Lower lobe of right lung (tissue), 2 donors: ENCODE results near the gene SRRM3. TPM values are rescaled to one million over a fixed set of nuclear protein-coding genes. Genes with fewer than 3 reads are reported as not detected.

Experiments
- ATAC-seq, 2 donors: fragments of 200-7000 bp; cut with Tn5 transposase; one replicate each; pipeline ENCODE4 v1.9.1; 2020 to 2022; ENCODE audit warnings: mild to moderate bottlenecking in 2 of 2, moderate library complexity in 2 of 2
- DNase-seq: peaks from one replicate; pipeline ENCODE4 v3.0.0-alpha.2; 2020
- H3K27ac ChIP-seq: fragments of 200-600 bp; one replicate; pipeline ENCODE4 v1.8.0; 2022
- H3K27me3 ChIP-seq: fragments of 200-600 bp; one replicate; pipeline ENCODE4 v1.8.0; 2022; ENCODE audit warnings: low read depth
- H3K36me3 ChIP-seq: fragments of 200-600 bp; one replicate; pipeline ENCODE4 v1.8.0; 2022; ENCODE audit warnings: mild to moderate bottlenecking
- H3K4me1 ChIP-seq: fragments of 200-600 bp; one replicate; pipeline ENCODE4 v1.8.0; 2022
- H3K4me3 ChIP-seq: fragments of 200-600 bp; one replicate; pipeline ENCODE4 v1.8.0; 2022; ENCODE audit warnings: mild to moderate bottlenecking
- H3K9me3 ChIP-seq: fragments of 200-600 bp; one replicate; pipeline ENCODE4 v1.8.0; 2022
- intact Hi-C: fragments of 100-400 bp; cut with DNase I; formaldehyde crosslinking; loops from one replicate; pipeline ENCODE4 v1.11.0; 2022
- total RNA-seq: library from RNA; stranded (reverse); fragmentation: NEBNext Ultra II Directional; extraction: Animal tissue kit (Norgen Biotek cat#: 25700); gene quantifications from one replicate; pipeline ENCODE4 v1.2.1, GENCODE V29; 2021
- TF ChIP-seq, protein P1 (sequence below): fragments of 200-600 bp; IDR thresholded peaks from one replicate; pipeline ENCODE4 v1.8.0; 2022; ENCODE audit warnings: antibody characterized with exemption, mild to moderate bottlenecking
- donor health status: DM: no; HTN: yes; CAD: no; lungs with severe emphysema.

Gene SRRM3
- total RNA-seq, 1 donor from 2014 or later = 0.86 TPM

DNA sequence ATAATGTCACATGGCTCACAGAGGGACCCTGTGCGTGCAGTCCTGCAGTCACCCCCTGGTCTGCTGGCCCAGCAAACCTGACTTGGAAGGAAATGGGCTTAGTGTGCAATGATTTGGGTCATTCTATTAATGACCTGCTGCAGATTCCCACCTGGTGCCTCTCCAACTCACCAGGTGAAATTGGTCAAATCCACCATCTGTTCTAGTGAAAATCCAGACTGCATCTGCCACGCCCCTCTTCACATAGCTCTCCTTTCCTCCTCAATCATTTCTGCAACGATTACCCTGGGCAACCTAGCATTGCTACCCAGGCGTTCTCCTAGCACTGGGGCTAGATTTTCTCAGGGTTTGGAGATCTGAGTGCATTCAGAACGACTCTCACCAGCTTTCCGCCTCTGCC lies 29.4 kb downstream of the SRRM3 start:
- intact Hi-C loops = no loop called here
- ATAC-seq (no peak), DNase-seq (no peak)
- TF ChIP-seq, protein P1, sequence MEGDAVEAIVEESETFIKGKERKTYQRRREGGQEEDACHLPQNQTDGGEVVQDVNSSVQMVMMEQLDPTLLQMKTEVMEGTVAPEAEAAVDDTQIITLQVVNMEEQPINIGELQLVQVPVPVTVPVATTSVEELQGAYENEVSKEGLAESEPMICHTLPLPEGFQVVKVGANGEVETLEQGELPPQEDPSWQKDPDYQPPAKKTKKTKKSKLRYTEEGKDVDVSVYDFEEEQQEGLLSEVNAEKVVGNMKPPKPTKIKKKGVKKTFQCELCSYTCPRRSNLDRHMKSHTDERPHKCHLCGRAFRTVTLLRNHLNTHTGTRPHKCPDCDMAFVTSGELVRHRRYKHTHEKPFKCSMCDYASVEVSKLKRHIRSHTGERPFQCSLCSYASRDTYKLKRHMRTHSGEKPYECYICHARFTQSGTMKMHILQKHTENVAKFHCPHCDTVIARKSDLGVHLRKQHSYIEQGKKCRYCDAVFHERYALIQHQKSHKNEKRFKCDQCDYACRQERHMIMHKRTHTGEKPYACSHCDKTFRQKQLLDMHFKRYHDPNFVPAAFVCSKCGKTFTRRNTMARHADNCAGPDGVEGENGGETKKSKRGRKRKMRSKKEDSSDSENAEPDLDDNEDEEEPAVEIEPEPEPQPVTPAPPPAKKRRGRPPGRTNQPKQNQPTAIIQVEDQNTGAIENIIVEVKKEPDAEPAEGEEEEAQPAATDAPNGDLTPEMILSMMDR = no peak
- H3K4me1 ChIP-seq = peaks cover 4% of the 10 kb centered on the region
- H3K4me3 ChIP-seq = no peak overlapping the region
- no peaks in the 10 kb centered on the region for H3K36me3 ChIP-seq
- H3K27ac ChIP-seq = no peak overlapping the region
- H3K27me3 ChIP-seq = peaks cover 58% of the 10 kb centered on the region
- H3K9me3 ChIP-seq = no peaks in the 10 kb centered on the region

DNA sequence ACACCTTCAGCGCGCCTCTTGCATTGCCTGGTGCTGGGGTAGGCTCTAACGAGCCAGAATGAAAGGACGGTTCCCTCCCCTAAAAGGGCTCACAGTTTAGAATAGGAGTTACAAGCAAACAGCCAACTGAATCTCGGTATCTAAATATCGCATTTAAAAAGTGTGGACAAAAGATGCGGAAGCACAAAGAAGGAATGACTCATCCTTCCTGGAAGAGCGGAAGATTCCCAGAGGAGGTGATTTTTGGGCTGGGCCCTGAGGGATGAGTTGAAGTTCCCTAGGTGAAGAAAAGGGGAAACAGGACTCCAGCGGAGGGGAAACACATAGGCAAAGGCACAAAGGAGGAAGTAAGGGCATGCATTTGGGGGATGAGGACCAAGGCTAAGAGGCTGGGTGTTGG lies 29.9 kb downstream of the SRRM3 start:
- ATAC-seq = no peak
- Histone ChIP-seq H3K9me3 (no peaks in the 10 kb centered on the region), H3K27ac (no peak overlapping the region), H3K36me3 (no peaks in the 10 kb centered on the region), H3K4me3 (no peak overlapping the region), H3K27me3 (peaks cover 53% of the 10 kb centered on the region), H3K4me1 (peaks cover 4% of the 10 kb centered on the region)
- DNase-seq = no peak
- TF ChIP-seq, protein P1 = no peak
- intact Hi-C loops = no loop called here

DNA sequence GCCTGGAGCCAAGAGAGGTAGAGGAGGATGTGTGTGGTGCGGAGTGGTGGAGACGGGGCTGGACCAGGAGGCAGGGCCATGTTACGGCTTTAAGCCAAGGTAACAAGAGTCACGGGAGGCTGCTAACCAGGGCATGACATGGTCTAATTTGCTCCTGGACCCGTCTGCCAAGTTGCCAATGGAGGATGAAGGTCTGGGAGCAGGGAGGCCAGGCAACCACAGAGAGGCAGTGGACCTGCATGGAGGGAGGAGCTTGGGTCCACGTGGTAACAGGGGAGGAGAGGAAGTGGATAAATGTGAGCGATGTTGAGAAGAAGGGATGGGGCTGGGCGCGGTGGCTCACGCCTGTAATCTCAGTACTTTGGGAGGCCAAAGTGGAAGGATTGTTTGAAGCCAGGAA lies 31.0 kb downstream of the SRRM3 start:
- Histone ChIP-seq H3K9me3 (no peaks in the 10 kb centered on the region), H3K4me1 (peaks cover 4% of the 10 kb centered on the region), H3K4me3 (no peak overlapping the region), H3K36me3 (no peaks in the 10 kb centered on the region), H3K27me3 (peaks cover 52% of the 10 kb centered on the region), H3K27ac (no peak overlapping the region)
- DNase-seq (no peak), ATAC-seq (no peak)
- intact Hi-C loops = no loop called here
- TF ChIP-seq, protein P1 = no peak

DNA sequence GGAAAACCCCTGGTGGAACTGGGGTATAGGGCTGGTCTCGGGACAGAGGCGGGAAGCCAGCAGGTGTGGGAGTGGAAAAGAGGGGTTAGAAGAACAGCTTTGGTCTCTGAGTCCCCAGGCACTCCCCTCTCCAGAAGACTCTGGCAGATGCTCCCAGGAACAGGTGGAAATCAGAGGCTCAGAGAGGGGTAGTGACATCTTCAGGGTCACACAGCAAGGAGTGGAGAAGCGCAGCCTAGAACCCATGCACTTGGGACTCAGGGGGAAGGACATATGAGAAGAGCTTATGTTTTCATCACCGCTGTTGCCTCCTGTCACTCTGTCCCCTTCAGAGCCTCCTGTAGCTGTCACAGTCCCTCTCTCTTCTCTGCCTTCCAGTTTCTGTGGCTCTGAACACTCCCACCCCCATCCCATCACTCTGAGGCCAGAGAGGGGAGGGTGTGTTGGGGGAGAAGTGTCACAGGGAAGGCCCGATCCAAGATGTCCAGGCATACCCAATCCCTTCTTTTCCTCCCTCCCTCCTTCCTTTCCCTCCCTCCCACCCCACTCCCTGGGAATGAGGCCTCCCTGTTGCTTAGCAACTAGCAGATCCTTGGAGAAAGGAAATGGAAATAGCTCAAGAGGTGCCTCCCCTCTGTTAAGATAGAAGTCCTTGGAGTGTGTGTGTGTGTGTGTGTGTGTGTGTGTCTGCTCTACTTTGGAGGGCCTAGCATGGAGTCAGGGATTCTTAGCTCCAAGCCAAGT lies 32.0 kb downstream of the SRRM3 start:
- no peaks in the 10 kb centered on the region for H3K9me3 ChIP-seq
- intact Hi-C loops = no loop called here
- TF ChIP-seq, protein P1 = no peak
- no peaks in the 10 kb centered on the region for H3K36me3 ChIP-seq
- peaks cover 56% of the 10 kb centered on the region for H3K27me3 ChIP-seq
- H3K4me3 ChIP-seq = no peak overlapping the region
- DNase-seq = no peak
- H3K4me1 ChIP-seq = peaks cover 4% of the 10 kb centered on the region
- no peak for ATAC-seq
- H3K27ac ChIP-seq = no peak overlapping the region

DNA sequence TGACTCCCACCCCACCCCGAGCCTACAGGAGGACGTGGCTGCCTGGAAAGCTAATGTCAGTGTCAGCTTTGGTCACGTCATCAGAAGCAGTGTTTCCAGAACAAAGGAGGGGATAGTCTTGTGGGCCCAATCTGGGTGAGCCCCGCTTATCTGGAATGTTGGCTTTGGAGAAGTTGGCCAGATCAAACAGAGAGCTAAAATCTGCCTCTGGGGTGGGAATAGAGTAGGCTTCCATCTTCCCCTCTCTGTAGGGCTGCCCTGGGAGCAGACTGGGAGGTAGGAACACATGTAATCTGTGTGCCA lies 32.5 kb downstream of the SRRM3 start:
- DNase-seq (no peak), ATAC-seq (no peak)
- Histone ChIP-seq H3K4me3 (no peak overlapping the region), H3K9me3 (no peaks in the 10 kb centered on the region), H3K27me3 (peaks cover 56% of the 10 kb centered on the region), H3K36me3 (no peaks in the 10 kb centered on the region), H3K4me1 (peaks cover 4% of the 10 kb centered on the region), H3K27ac (no peak overlapping the region)
- TF ChIP-seq, protein P1 = no peak
- intact Hi-C loops = no loop called here
